Measurements from ENCODE around the gene IGSF9B.

GRCh38 chr11:133916784-133917440, 39.9 kb downstream of the IGSF9B start:
- TF ChIP-seq CTCF (IDR thresholded peaks at IDR 0.05) (no peak), EP300 (IDR thresholded peaks at IDR 0.05) (no peak), POLR2A (IDR thresholded peaks at IDR 0.05; ENCODE audit: low read depth) (no peak)
